ENCODE measurements around the gene EFR3B.

DNA sequence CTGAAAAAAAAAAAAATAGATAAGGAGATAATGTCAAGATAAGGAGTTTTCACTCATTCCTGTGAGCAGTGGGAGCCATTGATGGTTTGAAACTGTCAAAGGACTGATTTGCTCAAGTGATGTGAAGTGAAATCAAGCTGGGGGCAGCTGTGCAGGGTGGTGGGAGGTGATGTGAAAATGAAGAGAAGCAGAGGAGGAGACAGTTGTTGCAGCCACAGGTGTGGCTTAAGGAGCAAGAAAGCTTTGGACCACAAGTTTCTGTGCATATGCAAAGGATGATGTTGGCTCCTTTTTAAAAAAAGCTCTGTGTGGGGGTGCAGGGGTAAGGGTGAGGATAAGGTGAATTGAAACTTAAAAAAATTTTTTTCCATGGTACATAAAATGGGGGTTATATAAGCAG, 8.3 kb downstream of the EFR3B start:
- no peak for TF ChIP-seq POLR2A (IDR thresholded peaks at IDR 0.05; ENCODE audit: low read depth, low read length)
- TF ChIP-seq TAF1 (IDR thresholded peaks at IDR 0.05; ENCODE audit: low read depth, low read length), result no peak
- TF ChIP-seq POLR2AphosphoS5 (IDR thresholded peaks at IDR 0.05; ENCODE audit: low read depth, low read length), result no peak
- peak; percentile 83; the same call in 1 of the 2 replicates for TF ChIP-seq POU2F2 (IDR thresholded peaks at IDR 0.05; ENCODE audit: low read depth, low read length)
- no peak for TF ChIP-seq SPI1 (IDR thresholded peaks at IDR 0.05; ENCODE audit: low read depth, low read length)

All from GM12891 (cell line).